OCI-LY1 (cell line): ENCODE measurements around the gene CAMTA2.

Experiments
- CTCF ChIP-seq: fragments of 200-600 bp; sonication (generic), shearing (Covaris generic); IDR thresholded peaks from 2 replicates; pipeline ENCODE4 v1.5.1; 2017; ENCODE audit warnings: mild to moderate bottlenecking, antibody characterized with exemption, low read length, moderate library complexity, mixed read lengths
- EZH2 ChIP-seq: fragments of 200-600 bp; sonication (generic), shearing (Covaris generic); IDR thresholded peaks from 2 replicates; pipeline ENCODE4 v1.8.0; 2017; ENCODE audit warnings: borderline replicate concordance, mixed run types, mild to moderate bottlenecking, antibody characterized with exemption, low read length, moderate library complexity, mixed read lengths

GRCh38 chr17:5027299-5027698 is 39.8 kb upstream of the CAMTA2 start:
- TF ChIP-seq CTCF (no peak), EZH2 (no peak)
